HG03460 (cell line): ENCODE data around the gene RNF126.
"Not testable (repeated sequence)": the region's sequence is repeated elsewhere in the genome, so short reads cannot be mapped to it uniquely, and the experiment has no call there.

Experiments
- ATAC-seq: cut with Tn5 transposase; IDR thresholded peaks from one replicate; pipeline ENCODE4 v1.9.1; 2021; ENCODE audit not compliant: unreplicated experiment

Gene RNF126

GRCh38 chr19:629961-630714, 32.9 kb downstream of the RNF126 start:
- no peak for ATAC-seq

DNA sequence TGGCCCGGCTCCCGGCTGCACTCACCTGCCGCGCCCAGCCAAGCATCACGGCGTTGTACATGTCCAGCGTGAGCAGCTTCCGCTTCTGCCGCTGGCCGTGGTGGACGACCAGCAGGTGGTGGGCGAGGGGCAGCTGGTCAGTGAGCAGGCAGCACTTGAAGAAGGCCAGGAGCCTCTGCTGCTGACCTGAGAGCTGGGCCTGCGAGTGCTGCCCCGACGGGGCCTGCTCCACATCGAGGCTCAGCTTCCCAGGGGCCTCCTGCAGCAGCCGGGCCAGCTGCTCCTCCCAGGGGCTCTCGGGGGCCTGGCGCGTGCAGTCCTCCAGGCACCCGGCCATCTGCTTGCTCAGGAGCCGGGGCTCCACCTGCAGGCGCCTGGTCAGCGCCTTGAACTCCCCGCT, 33.5 kb downstream of the RNF126 start:
- ATAC-seq: not testable (repeated sequence)

GRCh38 chr19:628168-628567, 34.8 kb downstream of the RNF126 start:
- ATAC-seq: no peak

DNA sequence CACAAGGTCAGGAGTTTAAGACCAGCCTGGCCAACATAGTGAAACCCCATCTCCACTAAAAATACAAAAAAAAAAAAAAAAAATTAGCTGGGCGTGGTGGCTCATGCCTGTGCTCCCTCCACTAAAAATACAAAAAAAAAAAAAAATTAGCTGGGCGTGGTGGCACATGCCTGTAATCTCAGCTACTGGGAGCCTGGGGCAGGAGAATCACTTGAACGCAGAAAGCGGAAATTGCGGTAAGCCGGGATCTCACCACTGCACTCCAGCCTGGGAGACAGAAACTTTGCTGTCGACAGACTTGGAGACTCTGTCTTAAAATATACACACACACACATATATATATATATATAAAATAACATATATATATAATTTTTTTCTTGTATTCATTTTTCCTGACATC, 36.4 kb downstream of the RNF126 start:
- ATAC-seq: not testable (repeated sequence)

DNA sequence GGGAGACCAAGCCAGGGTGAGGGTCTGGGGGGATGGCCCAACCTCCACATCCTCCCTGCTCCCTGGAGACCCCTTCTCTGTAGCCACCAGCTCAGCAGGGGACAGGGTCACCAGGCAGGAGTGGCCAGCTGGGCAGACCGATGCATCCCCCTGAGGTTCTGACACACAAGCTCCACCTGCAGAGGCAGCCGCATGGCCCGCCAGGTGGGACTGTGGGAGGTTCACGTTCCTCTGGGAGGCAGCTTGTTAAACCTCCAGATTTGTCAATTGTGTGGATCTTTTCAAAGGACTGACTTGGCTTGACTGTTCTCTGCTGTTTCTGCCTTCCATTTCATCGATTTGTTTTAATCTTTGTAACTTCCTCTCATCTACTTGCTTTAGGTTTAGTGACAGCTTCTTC, 37.8 kb downstream of the RNF126 start:
- ATAC-seq: no peak

DNA sequence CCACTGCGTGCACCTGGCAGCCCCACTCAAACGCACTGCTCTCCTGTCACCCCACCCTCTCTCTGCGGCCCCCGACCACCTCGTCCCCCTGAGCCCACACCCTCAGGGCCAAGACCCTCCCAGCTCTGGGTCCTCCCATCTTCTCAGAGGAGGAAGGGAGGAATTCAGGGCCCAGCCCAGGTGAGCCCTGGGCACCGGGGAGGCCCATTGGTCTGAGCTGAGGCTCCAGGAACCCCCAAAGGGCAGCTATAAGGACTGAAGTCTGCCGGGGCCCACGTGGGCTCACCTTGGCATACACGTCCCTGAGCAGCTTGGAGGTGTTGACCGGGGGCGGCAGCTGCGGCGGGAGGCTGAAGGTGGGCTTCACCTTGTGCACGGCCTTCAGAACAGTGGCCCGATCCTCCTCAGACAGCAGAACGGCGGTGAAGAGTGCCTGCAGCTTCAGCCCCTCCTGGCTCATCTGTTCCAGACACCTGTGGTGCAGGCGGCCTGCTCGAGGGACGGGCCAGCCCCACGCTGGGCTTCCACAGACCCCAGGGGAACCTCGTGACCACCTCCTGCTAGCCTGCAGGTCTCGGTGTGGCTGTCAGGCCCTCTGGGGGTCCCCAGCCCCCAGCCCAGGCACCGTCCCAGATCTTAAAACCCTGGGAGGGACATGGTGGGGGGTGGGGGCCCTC, 38.4 kb downstream of the RNF126 start:
- no peak for ATAC-seq

DNA sequence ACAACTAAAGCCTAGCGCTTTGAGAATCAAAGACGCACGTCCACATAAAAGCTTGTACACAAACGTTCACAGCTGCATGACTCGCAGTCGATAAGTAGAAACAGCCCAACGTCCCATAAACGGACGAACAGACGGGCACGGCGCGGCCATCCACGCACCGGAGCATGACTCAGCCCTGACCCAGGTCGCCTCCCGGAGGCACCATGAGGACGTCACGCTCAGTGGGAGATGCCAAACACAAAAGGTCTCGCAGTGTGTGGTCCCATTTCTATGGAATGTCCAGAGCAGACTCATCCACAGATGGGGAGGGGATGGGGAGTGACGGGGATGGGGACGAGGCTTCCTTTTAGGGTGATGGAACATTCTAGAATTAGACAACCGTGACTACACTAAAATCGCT, 39.0 kb downstream of the RNF126 start:
- ATAC-seq: no peak

GRCh38 chr19:623175-623916, 39.7 kb downstream of the RNF126 start:
- ATAC-seq: no peak

- no peak for ATAC-seq
Observed at GRCh38 chr19:622666-623065, 40.3 kb downstream of the RNF126 start.

DNA sequence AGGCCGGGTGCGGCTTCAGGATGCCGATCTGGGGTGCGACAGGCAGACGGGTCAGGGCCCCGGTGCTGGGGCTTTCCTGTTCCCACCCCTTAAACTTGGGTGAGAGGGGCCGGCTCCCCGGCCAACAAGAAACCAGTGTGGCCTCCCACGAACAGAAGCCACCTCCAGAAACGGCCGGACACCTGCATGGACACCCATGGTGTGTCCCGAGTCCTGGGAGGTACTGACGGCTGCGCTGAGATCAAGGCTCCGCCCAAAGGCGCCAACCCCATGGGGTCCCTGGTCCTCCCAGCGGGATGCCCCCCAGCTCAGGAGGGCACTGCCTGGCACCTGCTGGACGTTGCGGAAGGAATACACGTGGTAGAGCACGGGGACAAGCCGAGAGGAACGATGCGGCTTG, 41.2 kb downstream of the RNF126 start:
- ATAC-seq: no peak

GRCh38 chr19:621191-621590, 41.8 kb downstream of the RNF126 start:
- not testable (repeated sequence) for ATAC-seq

GRCh38 chr19:620166-620862, 42.7 kb downstream of the RNF126 start:
- ATAC-seq: no peak

- ATAC-seq: no peak
Observed at GRCh38 chr19:619286-620002, 43.6 kb downstream of the RNF126 start.

GRCh38 chr19:618674-619285, 44.2 kb downstream of the RNF126 start:
- ATAC-seq: no peak

DNA sequence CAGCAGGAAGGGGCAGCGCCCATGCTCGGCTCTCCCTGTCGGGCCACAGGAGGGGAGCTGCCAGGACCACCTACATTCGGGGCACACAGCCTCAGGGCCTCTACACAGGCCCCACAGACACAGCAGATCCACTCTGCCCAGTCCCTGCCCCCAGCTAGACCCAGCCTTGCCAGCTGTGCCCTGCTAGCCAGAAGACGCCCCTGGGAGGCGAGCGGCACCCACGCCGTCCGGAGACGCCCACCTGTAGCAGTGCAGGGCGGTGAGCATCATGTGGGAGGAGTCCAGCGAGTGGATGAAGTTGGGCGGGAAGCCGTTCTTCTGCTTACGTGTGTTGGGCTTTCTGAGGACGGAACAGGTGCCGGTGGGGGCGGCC, 44.8 kb downstream of the RNF126 start:
- no peak for ATAC-seq

DNA sequence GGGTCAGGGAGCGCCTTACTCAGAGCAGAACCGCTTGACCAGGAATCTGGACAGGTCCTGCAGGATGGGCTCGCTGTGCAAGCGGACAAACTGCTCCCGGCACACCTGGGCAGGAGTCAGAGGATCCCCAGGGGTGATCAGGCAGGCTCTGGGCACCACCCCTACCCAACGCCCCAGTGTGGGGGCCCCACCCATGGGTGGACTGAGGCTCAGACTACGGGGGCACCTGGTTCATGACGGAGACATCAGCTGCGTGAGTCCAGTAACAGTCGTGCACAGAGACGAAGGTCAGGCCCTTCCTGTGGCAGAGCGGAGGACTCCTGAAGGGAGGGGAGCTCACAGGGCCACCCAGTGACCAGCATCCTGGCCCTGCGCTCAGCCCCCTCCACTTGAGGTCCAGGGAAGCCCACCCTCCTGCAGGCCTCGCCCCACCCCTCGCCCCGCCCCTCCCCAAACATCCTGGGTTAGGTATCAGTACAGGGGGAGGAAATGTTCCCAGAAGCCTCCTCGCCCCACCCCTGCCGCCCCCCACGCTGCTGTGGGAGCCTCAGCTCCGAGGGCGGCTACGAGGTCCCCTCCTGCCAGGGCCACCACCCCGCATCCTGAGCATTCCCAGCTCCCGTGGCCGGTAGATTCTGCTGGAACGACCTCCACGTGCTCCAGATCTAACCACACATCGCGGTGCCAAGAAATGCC, 45.3 kb downstream of the RNF126 start:
- no peak for ATAC-seq

DNA sequence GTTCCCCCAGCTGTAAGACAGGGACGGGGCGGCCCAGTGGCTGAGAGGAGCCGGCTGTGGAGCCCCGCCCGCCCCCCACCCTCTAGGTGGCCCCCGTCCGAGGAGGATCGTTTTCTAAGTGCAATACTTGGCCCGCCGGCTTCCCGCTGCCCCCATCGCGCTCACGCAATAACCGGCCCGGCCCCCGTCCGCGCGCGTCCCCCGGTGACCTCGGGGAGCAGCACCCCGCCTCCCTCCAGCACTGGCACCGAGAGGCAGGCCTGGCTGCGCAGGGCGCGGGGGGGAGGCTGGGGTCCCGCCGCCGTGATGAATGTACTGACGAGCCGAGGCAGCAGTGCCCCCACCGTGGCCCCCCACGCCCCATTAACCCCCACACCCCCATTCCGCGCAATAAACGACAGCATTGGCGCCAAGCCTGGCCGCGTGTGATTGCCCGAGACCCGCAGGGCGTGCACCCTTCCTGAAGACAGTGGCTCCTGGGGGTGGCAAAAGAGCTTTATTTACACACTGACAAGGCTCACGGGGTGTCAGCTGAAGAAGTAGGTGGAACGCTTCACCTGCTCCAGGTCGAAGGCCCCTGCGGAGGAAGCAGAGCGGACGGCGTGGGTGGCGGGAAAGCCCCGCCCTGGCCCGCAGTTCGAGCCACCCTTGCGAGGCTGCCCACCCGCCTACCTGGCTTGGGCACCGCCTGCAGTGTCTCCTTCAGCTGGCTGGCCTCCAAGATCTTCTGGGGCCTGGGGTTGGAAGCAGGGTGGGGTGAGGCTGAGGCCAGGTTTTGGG, 46.1 kb downstream of the RNF126 start:
- ATAC-seq: no peak

GRCh38 chr19:616062-616700, 46.8 kb downstream of the RNF126 start:
- ATAC-seq: no peak
